Measurements from ENCODE around the gene DCAF5. TPM values are rescaled to one million over a fixed set of nuclear protein-coding genes. Genes with fewer than 3 reads are reported as not detected.

Gene DCAF5
- total RNA-seq, 1 donor from 2014 or later = 56.6 TPM

GRCh38 chr14:69002069-69002468 lies 150.8 kb downstream of the DCAF5 start:
- Mint-ChIP-seq H3K9me3 (ENCODE audit: unreplicated experiment) (peaks cover 3% of the 10 kb centered on the region), H3K4me1 (ENCODE audit: low read depth, unreplicated experiment) (peaks cover 2% of the 10 kb centered on the region), H3K27me3 (ENCODE audit: unreplicated experiment) (peaks cover 5% of the 10 kb centered on the region), H3K27ac (ENCODE audit: unreplicated experiment) (no peak overlapping the region), H3K4me3 (ENCODE audit: unreplicated experiment) (no peak overlapping the region), H3K36me3 (ENCODE audit: unreplicated experiment) (peaks cover 12% of the 10 kb centered on the region)
- no peak for TF ChIP-seq CTCF (IDR thresholded peaks at IDR 0.05; ENCODE audit: partially characterized antibody, unreplicated experiment)
- no peak for DNase-seq

GRCh38 chr14:69001375-69001774 lies 151.5 kb downstream of the DCAF5 start:
- H3K9me3 Mint-ChIP-seq (ENCODE audit: unreplicated experiment) = peaks cover 3% of the 10 kb centered on the region
- H3K4me3 Mint-ChIP-seq (ENCODE audit: unreplicated experiment) = no peak overlapping the region
- no peak for TF ChIP-seq CTCF (IDR thresholded peaks at IDR 0.05; ENCODE audit: partially characterized antibody, unreplicated experiment)
- DNase-seq = no peak
- H3K4me1 Mint-ChIP-seq (ENCODE audit: low read depth, unreplicated experiment) = peaks cover 2% of the 10 kb centered on the region
- H3K36me3 Mint-ChIP-seq (ENCODE audit: unreplicated experiment) = peaks cover 12% of the 10 kb centered on the region
- H3K27me3 Mint-ChIP-seq (ENCODE audit: unreplicated experiment) = peaks cover 5% of the 10 kb centered on the region
- H3K27ac Mint-ChIP-seq (ENCODE audit: unreplicated experiment) = no peak overlapping the region

Other genes with a start within 250 kb of the DCAF5 start
- 48.1 TPM for gene ACTN1, start 173.8 kb downstream of the DCAF5 start, total RNA-seq (ENCODE audit: unreplicated experiment)
- 31.2 TPM for gene EXD2, start 38.4 kb upstream of the DCAF5 start, total RNA-seq (ENCODE audit: unreplicated experiment)
- gene GALNT16, start 107.0 kb upstream of the DCAF5 start, total RNA-seq (ENCODE audit: unreplicated experiment) = 124 TPM
- gene ERH, start 245.2 kb upstream of the DCAF5 start, total RNA-seq (ENCODE audit: unreplicated experiment) = 223 TPM
- 56.4 TPM for gene SLC39A9, start 245.6 kb upstream of the DCAF5 start, total RNA-seq (ENCODE audit: unreplicated experiment)

Measured in glutamatergic neuron (in vitro differentiated cells).